Lung microvascular endothelial cell (primary cell): ENCODE data around the gene OBSCN. TPM values are rescaled to one million over a fixed set of nuclear protein-coding genes. Genes with fewer than 3 reads are reported as not detected.

Experiments used
- DNase-seq, 2 donors: peaks; one replicate each; pipeline versions ENCODE4 v3.0.0 to v3.0.0-alpha.2; 2010; ENCODE audit warnings: low read depth in 2 of 2
- total RNA-seq: library from RNA; depleted of rRNA; stranded (reverse); fragments of >200 nt; gene quantifications from 2 replicates; pipeline ENCODE4 v1.2.1, GENCODE V29; 2014

Gene OBSCN
- total RNA-seq, 1 donor from 2014 or later: 9.5 TPM

DNA sequence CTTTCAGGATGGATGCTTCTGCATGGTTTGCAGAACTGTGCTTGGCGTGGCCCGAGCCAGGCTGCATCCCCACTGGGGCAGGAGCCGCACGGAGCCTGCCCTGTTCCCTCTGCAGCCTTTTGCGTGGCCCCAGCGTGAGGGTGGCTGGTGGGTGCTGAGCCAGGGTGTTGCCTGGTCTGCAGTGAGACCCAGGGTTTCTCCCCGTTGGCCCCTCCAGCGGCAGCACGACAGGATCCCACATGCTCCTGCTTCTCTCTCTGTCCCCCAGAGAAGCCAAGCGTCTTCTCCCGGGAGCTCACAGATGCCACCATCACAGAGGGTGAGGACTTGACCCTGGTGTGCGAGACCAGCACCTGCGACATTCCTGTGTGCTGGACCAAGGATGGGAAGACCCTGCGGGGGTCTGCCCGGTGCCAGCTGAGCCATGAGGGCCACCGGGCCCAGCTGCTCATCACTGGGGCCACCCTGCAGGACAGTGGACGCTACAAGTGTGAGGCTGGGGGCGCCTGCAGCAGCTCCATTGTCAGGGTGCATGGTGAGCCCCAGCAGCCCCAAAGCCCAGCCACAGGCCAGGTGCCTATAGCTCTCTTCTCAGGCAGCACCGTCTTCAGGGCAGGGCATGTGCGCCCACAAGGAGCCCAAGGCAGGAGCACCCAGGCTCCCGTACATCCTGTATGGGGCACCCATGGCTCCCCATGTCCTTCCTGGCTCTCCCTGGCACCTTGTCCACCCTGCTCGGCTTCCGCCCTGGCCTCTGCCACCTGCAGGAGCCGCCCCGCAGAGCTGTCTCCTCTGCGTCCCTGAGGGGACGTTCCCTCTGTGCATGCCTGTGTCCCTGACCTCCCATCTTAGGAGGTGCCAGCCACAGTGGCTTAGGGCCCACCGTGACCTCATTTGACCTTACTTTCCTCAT lies 78.9 kb downstream of the OBSCN start:
- no peak for DNase-seq

DNA sequence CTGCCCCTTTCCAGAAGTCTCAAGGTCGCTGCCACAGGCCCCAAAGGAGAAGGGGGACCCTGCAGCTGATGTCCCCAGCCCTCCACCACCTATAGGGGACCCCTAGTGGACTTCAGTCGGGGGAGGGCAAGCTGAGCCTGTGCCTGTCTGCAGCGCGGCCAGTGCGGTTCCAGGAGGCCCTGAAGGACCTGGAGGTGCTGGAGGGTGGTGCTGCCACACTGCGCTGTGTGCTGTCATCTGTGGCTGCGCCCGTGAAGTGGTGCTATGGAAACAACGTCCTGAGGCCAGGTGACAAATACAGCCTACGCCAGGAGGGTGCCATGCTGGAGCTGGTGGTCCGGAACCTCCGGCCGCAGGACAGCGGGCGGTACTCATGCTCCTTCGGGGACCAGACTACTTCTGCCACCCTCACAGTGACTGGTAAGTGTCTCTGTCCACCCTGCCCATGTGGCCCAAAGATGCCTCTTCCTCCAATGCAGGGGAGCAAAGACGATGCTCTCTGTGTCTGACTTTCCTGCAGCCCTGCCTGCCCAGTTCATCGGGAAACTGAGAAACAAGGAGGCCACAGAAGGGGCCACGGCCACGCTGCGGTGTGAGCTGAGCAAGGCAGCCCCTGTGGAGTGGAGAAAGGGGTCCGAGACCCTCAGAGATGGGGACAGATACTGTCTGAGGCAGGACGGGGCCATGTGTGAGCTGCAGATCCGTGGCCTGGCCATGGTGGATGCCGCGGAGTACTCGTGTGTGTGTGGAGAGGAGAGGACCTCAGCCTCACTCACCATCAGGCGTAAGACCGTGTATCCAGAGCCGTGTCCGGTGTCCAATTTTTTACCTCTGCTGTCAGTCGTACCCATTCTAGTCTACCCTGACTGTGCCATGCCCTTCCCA lies 79.9 kb downstream of the OBSCN start:
- DNase-seq: no peak

DNA sequence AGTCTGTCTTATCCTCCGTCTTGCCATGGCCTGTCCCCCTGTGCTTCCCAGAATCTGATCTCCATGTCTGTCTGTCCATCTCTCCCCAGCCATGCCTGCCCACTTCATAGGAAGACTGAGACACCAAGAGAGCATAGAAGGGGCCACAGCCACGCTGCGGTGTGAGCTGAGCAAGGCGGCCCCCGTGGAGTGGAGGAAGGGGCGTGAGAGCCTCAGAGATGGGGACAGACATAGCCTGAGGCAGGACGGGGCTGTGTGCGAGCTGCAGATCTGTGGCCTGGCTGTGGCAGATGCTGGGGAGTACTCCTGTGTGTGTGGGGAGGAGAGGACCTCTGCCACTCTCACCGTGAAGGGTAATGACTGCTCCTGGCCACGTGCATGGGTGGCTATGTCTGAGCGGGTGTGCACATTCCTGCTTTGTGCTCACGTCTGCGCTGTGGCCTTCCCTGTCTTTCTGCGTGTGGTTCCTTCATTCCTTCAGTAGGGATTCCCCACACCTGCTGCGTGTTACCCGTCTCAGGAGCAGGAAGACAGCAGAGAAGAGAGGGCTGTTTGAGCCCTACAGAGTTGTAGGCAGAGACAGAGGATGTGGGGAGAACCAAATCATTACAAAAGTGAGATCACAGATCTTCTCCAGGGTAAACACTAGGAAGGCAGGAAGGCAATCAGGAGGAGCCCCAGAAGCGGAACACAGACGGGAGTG lies 80.8 kb downstream of the OBSCN start:
- DNase-seq: no peak

DNA sequence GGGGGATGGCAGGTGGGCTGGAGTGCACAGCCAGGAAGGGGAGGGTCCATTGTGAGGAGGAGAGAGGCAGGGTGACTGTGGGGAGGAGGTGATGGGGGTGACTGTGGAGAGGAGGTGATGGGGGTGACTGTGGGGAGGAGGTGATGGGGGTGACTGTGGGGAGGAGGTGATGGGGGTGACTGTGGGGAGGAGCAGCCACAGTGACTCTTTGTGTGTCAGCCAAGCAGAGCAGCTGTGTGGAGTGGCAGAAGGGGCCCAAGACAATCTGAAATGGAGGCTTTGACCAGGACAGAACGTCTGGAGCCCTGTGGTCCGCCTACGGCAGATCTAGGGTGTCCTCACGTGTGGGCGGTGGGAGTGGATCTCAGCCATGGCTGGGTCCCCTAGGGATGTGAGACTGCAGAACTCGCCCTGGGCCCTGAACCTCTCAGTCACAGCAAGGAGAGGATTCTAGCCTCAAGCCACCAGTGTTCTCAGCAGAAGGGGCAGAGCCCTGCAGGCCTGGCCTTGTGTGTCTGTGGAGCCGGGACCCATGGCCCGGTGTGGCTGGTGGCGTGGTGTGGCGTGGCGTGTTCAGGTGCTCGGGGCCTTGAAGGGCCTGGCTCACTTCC lies 81.5 kb downstream of the OBSCN start:
- DNase-seq: no peak

DNA sequence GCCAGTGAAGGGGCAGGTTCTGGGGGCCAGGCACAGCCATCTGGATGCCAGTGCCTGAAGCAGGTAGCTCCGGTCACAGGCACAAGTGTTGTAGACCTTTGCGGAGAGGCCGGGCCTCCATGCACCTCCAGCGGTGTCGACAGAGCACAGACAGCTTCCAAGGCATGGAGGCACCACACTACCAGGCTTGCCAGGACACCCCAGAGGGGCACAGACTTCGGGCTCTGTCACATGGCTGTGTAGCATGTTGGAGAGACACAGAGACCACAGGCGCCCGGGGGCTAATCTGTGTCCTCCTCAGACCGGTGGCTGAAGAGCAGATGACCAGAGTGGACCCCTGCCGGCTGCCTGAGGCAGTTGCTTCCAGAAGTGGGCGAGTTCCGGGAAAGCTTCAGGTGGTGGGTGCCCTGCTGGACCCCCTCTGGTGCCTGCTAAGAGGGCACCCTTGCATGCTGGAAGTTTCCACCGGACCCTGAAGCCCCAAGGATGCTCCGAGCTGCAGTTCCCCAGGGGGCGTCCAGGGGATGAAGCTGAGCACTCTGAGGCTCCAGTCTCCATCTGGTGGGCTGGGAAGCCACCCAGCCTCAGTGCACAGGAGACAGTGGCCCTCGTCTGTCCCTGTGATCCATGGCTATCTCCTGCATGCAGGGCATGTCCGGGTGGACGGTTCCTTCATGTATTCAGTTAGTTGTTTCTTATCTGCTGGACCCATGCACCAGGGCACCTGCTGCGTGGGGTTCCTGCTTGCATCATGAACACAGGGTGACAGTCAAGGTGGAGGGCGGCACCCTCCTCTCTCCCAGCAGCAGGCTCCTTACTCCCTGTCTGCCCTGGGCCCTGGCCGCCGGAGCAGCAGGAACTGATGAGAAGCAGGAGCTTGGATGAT lies 82.4 kb downstream of the OBSCN start:
- no peak for DNase-seq

DNA sequence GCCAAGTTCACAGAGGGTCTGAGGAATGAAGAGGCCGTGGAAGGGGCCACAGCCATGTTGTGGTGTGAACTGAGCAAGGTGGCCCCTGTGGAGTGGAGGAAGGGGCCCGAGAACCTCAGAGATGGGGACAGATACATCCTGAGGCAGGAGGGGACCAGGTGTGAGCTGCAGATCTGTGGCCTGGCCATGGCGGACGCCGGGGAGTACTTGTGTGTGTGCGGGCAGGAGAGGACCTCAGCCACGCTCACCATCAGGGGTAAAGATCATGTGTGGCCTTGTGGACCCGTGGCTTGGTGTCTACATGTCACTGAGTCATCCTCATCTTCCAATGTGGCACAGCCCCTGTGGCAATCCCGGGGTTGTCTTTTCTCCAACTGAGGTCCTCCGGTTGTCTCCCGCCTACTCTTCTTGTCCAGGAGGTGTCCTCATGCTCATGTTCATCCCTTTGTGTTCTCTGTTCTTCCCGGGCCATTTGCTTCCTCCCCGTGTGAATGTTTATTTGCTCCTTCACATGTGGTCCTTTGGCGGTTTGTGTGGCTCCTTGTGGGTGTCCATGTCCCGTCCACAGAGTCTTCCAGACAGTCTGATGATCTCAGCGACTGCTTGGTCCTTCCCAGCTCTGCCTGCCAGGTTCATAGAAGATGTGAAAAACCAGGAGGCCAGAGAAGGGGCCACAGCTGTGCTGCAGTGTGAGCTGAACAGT lies 84.2 kb downstream of the OBSCN start:
- DNase-seq: no peak

DNA sequence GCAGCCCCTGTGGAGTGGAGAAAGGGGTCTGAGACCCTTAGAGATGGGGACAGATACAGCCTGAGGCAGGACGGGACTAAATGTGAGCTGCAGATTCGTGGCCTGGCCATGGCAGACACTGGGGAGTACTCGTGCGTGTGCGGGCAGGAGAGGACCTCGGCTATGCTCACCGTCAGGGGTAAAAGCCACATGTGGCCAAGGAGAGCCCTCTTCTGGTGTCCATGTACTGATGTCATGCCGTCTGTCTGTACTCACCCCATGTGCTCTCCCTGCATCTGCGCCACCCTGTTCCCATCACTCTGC lies 84.7 kb downstream of the OBSCN start:
- DNase-seq: no peak

DNA sequence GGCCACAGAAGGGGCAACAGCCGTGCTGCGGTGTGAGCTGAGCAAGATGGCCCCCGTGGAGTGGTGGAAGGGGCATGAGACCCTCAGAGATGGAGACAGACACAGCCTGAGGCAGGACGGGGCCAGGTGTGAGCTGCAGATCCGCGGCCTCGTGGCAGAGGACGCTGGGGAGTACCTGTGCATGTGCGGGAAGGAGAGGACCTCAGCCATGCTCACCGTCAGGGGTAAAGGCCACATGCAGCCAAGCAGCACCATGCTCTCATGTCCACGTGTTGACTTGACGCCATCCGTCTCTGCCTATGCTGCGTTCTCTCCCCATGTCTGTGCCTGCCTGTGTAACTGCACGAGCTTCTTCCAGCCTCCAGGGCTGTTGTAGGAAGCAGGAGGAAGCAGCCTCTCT lies 85.5 kb downstream of the OBSCN start:
- no peak for DNase-seq

DNA sequence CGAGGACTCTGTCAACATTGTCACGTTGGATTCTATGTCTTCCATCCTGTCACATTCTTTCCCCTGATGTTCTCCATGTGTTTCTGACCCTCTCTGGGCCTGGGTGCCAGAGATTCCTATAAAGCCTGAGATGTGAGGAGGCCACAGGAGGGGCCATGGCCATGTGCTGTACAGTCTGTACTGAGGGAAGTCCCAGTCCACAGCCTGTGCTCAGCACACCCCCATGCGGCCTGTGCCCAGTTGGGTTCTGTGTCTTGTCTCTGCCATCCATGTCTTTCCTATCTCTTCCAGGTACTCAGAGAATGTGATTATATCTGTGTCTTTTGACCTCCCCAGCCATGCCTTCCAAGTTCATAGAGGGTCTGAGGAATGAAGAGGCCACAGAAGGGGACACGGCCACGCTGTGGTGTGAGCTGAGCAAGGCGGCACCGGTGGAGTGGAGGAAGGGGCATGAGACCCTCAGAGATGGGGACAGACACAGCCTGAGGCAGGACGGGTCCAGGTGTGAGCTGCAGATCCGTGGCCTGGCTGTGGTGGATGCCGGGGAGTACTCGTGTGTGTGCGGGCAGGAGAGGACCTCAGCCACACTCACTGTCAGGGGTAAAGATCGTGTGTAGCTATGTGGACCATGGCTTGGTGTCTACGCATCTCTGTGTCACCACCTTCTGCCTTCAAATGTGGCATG lies 86.1 kb downstream of the OBSCN start:
- no peak for DNase-seq

DNA sequence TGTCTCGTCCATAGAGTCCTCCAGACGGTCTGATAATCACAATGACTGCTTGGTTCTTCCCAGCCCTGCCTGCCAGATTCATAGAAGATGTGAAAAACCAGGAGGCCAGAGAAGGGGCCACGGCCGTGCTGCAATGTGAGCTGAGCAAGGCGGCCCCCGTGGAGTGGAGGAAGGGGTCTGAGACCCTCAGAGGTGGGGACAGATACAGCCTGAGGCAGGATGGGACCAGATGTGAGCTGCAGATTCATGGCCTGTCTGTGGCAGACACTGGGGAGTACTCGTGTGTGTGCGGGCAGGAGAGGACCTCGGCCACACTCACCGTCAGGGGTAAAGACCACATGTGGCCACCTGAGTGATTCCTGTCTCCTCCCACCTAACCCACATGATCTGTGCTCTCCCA lies 86.9 kb downstream of the OBSCN start:
- DNase-seq: no peak

DNA sequence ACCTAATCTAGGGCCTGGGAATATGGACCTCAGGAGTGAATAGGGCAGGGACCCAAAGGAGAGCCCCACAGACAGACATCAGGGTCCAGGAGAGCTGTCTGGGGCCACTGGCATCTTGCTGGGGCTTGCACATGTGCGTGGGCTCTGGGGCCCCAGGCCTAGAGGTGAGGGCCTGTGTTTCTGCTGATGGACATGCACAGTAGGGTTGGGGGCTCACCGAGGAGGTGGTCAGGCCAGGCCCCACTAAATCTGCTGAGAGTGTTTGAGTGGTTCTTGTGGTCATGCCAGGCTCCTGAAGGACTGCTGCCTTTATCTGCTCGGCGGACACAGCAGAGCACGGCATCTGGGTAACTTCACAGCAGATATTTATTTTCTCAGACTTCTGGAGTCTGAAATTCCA lies 87.4 kb downstream of the OBSCN start:
- DNase-seq: no peak

DNA sequence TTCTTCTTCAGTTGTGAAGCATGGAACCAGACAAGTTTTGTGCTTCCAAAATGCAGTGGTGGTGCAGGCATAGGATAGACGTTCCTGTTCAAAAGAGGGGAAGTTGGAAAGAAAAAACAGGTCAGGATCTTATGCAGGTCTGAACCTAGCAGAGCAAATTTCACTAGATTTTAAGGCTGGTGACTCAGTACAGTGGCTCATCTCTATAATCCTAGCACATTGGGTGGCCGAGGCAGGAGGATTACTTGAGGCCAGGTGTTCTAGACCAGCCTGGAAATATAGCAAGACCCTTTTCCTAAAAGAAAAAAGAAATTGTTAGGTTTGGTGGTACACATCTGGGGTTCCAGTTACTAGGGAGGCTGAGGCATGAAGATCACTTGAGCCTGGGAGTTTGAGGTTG lies 88.1 kb downstream of the OBSCN start:
- no peak for DNase-seq

DNA sequence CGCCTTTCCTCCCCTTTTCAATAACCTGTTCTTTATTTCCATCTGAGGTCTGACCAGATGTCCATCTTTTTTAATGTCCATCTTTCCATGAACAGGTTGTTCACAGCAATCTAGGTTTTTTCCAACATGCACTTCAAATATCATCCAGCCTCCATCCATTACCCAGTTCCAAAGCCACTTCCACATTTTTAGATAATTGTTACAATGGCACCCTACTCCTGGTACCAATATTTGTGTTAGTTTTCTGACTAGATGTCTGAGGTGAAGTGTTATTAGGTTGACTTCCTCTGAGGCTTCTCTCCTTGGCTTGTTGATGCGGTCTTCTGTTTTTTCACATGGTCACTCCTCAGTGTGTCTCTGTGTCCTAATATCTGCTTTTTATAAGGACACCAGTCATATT lies 89.4 kb downstream of the OBSCN start:
- no peak for DNase-seq

DNA sequence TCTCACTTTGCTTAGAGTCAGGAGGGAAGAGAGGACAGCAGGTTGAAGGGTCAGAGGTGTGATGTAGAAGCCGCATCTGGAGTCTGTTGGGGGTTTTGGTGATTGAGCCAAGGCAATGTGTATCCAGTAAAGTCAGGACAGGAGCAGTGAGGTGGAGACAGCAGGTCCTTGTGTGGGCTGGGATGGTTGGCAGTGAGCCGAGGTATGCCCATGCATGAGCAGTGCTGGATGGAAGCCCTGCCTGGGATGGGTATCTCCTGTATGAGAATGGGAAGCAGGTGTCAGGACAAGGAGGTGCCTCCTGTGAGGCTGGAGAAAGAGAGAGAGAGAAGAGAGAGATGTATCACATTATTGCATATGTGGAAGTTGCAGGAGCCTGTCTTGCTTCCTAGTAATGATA lies 90.0 kb downstream of the OBSCN start:
- DNase-seq: no peak

DNA sequence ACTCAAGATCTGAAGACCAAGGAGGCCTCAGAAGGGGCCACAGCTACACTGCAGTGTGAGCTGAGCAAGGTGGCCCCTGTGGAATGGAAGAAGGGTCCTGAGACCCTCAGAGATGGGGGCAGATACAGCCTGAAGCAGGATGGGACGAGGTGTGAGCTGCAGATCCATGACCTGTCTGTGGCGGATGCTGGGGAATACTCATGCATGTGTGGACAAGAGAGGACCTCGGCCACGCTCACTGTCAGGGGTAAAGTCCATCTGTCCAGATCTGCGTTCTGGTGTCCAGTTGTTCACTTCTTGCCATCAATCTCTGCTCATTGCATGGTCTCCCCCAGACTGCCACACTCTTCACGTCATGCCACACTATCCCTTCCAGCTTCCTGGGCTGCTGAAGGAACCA lies 90.6 kb downstream of the OBSCN start:
- no peak for DNase-seq

DNA sequence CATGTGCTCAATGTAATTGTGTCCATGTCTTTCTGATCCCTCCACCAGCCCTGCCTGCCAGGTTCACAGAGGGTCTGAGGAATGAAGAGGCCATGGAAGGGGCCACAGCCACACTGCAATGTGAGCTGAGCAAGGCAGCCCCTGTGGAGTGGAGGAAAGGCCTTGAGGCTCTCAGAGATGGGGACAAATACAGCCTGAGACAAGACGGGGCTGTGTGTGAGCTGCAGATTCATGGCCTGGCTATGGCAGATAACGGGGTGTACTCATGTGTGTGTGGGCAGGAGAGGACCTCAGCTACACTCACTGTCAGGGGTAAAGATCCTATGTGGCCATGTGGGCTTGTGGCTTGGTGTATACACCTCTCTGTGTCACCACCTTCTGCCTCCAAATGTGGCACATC lies 91.4 kb downstream of the OBSCN start:
- DNase-seq: no peak

DNA sequence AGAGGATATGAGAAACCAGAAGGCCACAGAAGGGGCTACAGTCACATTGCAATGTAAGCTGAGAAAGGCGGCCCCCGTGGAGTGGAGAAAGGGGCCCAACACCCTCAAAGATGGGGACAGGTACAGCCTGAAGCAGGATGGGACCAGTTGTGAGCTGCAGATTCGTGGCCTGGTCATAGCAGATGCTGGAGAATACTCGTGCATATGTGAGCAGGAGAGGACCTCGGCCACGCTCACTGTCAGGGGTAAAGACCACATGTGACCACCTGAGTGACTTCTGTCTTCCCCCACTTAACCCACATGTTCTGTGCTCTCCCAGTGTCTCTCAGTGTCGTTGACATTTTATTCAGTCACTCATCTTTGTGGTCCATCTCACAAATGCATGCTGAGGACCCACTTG lies 92.1 kb downstream of the OBSCN start:
- no peak for DNase-seq

DNA sequence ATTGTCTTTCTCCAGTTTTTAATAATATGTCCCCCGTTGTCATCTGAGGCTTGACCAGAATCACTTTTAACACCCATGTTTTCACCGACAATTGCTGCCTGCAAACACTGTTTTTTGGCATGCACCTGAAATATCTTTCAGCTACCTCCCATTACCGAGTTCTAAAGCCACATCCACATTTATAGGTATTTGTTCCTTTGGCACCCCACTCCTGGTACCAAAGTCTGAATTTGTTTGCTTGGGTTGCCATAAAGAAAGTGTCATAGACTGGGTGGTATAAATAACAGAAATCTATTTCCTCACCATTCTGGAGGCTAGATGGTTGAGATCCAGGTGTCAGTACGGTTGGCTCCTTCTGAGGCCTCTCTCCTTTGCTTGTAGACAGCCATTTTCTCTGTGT lies 94.2 kb downstream of the OBSCN start:
- DNase-seq: no peak

DNA sequence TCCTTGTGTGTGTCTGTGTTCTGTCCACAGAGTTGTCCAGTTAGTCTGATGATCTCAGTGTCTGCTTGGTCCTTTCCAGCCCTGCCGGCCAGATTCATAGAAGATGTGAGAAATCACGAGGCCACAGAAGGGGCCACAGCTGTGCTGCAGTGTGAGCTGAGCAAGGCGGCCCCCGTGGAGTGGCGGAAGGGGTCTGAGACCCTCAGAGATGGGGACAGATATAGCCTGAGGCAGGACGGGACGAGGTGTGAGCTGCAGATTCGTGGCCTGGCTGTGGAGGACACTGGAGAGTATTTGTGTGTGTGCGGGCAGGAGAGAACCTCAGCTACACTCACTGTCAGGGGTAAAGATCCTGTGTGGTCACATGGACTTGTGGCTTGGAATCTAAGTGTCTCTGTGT lies 95.8 kb downstream of the OBSCN start:
- DNase-seq: no peak

DNA sequence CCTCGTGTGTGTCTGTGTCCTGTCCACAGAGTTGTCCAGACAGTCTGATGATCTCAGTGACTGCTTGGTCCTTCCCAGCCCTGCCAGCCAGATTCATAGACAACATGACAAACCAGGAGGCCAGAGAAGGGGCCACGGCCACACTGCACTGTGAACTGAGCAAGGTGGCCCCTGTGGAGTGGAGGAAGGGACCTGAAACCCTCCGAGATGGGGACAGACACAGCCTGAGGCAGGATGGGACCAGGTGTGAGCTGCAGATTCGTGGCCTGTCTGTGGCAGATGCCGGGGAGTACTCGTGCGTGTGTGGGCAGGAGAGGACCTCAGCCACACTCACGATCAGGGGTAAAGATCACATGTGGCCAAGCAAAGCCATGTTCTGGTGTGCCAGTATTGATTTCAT lies 96.4 kb downstream of the OBSCN start:
- DNase-seq: no peak
